Naive thymus-derived CD4-positive, alpha-beta T cell (primary cell): ENCODE results near the gene KRTAP10-10. TPM values are rescaled to one million over a fixed set of nuclear protein-coding genes. Genes with fewer than 3 reads are reported as not detected.

ENCODE experiments used
- ATAC-seq: fragments of 150-1000 bp; cut with Tn5 transposase; 2 replicates; pipeline ENCODE4 v1.10.0; 2021; ENCODE audit warnings: mild to moderate bottlenecking, moderate library complexity
- CTCF ChIA-PET: fragments of 350-600 bp; sonication (Branson Sonifier 250); formaldehyde crosslinking; loops from one replicate; lab custom pipeline; 2021; ENCODE audit warnings: antibody characterized with exemption; lab: Charles Lee
- POLR2A ChIA-PET: fragments of 350-600 bp; sonication (Branson Sonifier 250); formaldehyde crosslinking; loops from one replicate; lab custom pipeline; 2021; ENCODE audit warnings: antibody characterized with exemption, inconsistent platforms; lab: Charles Lee
- DNase-seq, 9 donors: peaks; one replicate each; pipeline versions ENCODE4 v3.0.0 to v3.0.0-alpha.2; 2020 to 2022; ENCODE audit warnings: mixed read lengths in 1 of 9
- H3K27ac ChIP-seq: one replicate; pipeline ENCODE4 v1.7.0; 2013; ENCODE audit warnings: mild to moderate bottlenecking, low read depth, low read length, moderate library complexity
- H3K27me3 ChIP-seq, 2 donors: one replicate each; pipeline ENCODE4 v1.7.0; 2013; ENCODE audit warnings: low read length in 2 of 2, mild to moderate bottlenecking in 2 of 2, moderate library complexity in 2 of 2; ENCODE audit not compliant: control insufficient read depth in 2 of 2, insufficient read depth in 2 of 2
- H3K36me3 ChIP-seq, 3 experiments: 1 replicate in 2 of 3; 2 replicates in 1 of 3; pipeline ENCODE4 v1.7.0; 2013; ENCODE audit warnings: low read length in 3 of 3, mild to moderate bottlenecking in 3 of 3, moderate library complexity in 1 of 3; ENCODE audit not compliant: insufficient read depth in 3 of 3, control insufficient read depth in 2 of 3
- H3K4me1 ChIP-seq, 2 donors: one replicate each; pipeline ENCODE4 v1.7.0; 2013; ENCODE audit warnings: low read length in 2 of 2, mild to moderate bottlenecking in 2 of 2, moderate library complexity in 1 of 2; ENCODE audit not compliant: control insufficient read depth in 2 of 2, insufficient read depth in 2 of 2
- H3K4me3 ChIP-seq: 2 replicates; pipeline ENCODE4 v1.7.0; 2013; ENCODE audit warnings: mild to moderate bottlenecking, low read length
- H3K9me3 ChIP-seq, 3 experiments: 1 replicate in 2 of 3; 2 replicates in 1 of 3; pipeline ENCODE4 v1.7.0; 2013; ENCODE audit warnings: low read length in 3 of 3; ENCODE audit not compliant: control insufficient read depth in 2 of 3
- H3K27ac Mint-ChIP-seq, 9 donors: one replicate each; pipeline ENCODE4 v1.8.0; 2020 to 2022; ENCODE audit warnings: mixed read lengths in 9 of 9, mild to moderate bottlenecking in 8 of 9, moderate library complexity in 5 of 9, inconsistent platforms in 2 of 9
- H3K27me3 Mint-ChIP-seq, 5 donors: one replicate each; pipeline ENCODE4 v1.8.0; 2021 to 2022; ENCODE audit warnings: mixed read lengths in 5 of 5, mild to moderate bottlenecking in 1 of 5
- H3K36me3 Mint-ChIP-seq, 5 donors: one replicate each; pipeline ENCODE4 v1.8.0; 2020 to 2022; ENCODE audit warnings: mixed read lengths in 5 of 5, mild to moderate bottlenecking in 3 of 5, inconsistent platforms in 1 of 5
- H3K4me1 Mint-ChIP-seq, 7 donors: one replicate each; pipeline ENCODE4 v1.8.0; 2020 to 2022; ENCODE audit warnings: mixed read lengths in 7 of 7, mild to moderate bottlenecking in 3 of 7, inconsistent platforms in 1 of 7
- H3K4me3 Mint-ChIP-seq, 10 donors: one replicate each; pipeline ENCODE4 v1.8.0; 2020 to 2022; ENCODE audit warnings: mild to moderate bottlenecking in 10 of 10, mixed read lengths in 10 of 10, moderate library complexity in 6 of 10, inconsistent platforms in 2 of 10
- H3K9me3 Mint-ChIP-seq, 11 donors: one replicate each; pipeline ENCODE4 v1.8.0; 2020 to 2022; ENCODE audit warnings: mixed read lengths in 11 of 11, mild to moderate bottlenecking in 4 of 11, inconsistent platforms in 1 of 11, moderate library complexity in 1 of 11
- intact Hi-C, 2 donors: fragments of 100-400 bp; cut with micrococcal nuclease; formaldehyde crosslinking; loops; one replicate each; pipeline ENCODE4 v1.15.1; 2023
- polyA plus RNA-seq, 2 donors: library from polyadenylated mRNA; unstranded; fragments of 300-500 nt; fragmentation: Illumina TruSeq; gene quantifications; one replicate each; pipeline ENCODE4 v1.2.3, GENCODE V29; 2021
- total RNA-seq, 6 experiments: library from RNA in 5 of 6; stranded (reverse) in 5 of 6; gene quantifications; 1 replicate in 5 of 6; 2 replicates in 1 of 6; pipeline ENCODE4 v1.2.3 and lab custom pipeline; 2021 to 2026

The KRTAP10-10 gene
- total and polyA plus RNA-seq, 7 experiments from 2014 or later: not detected

- POLR2A ChIA-PET: interaction anchor here (0.8 to 2.8 kb wide), 12 partner anchors 8 to 313 kb away, joined by 3 to 23 read pairs (median 4); partner anchors contain the start of genes KRTAP10-12, KRTAP10-9 and KRTAP12-3
- Mint-ChIP-seq H3K4me1 (peaks cover 20 to 66% (median 60%) of the 10 kb centered on the region in 7 donors), H3K27me3 (no peaks in the 10 kb centered on the region), H3K9me3 (peaks cover 21 to 51% (median 35%) of the 10 kb centered on the region in 11 donors), H3K27ac (peak overlapping the region; percentile 83 to 96 (median 93)), H3K4me3 (peak overlapping the region; percentile 47 to 86 (median 70)), H3K36me3 (peaks cover 14 to 42% (median 34%) of the 10 kb centered on the region in 5 donors)
- peak overlapping the region; percentile 53 for H3K4me3 ChIP-seq
- intact Hi-C loops: loop anchor here in 1 of 2 donors (1.0 to 5.0 kb wide), 3 partner anchors 36 to 124 kb away; partner anchors contain the start of genes KRTAP10-5 and TSPEAR
- H3K9me3 ChIP-seq: peaks cover 0 to 7% (median 6%) of the 10 kb centered on the region in 3 experiments
- ATAC-seq (peak; percentile 36), DNase-seq (no peak)
- H3K4me1 ChIP-seq: peaks cover 37 to 45% of the 10 kb centered on the region in 2 donors
- no peaks in the 10 kb centered on the region for H3K27me3 ChIP-seq
- H3K36me3 ChIP-seq: no peaks in the 10 kb centered on the region
- H3K27ac ChIP-seq: peak overlapping the region; percentile 59
- CTCF ChIA-PET: interaction anchor here (0.6 to 2.5 kb wide), 5 partner anchors 39 to 182 kb away, joined by 3 to 9 read pairs (median 5); partner anchors contain the start of gene KRTAP12-3
Measured at GRCh38 chr21:44618504-44618903, 18.7 kb upstream of the KRTAP10-10 start.

GRCh38 chr21:44618909-44619308 lies 18.2 kb upstream of the KRTAP10-10 start:
- Histone ChIP-seq H3K4me1 (peaks cover 37 to 45% of the 10 kb centered on the region in 2 donors), H3K36me3 (no peaks in the 10 kb centered on the region), H3K9me3 (peaks cover 0 to 11% (median 10%) of the 10 kb centered on the region in 3 experiments), H3K4me3 (peak overlapping the region; percentile 53), H3K27me3 (no peaks in the 10 kb centered on the region), H3K27ac (peak overlapping the region; percentile 59)
- Mint-ChIP-seq H3K4me3 (peak overlapping the region; percentile 47 to 86 (median 70)), H3K4me1 (peaks cover 20 to 65% (median 60%) of the 10 kb centered on the region in 7 donors), H3K36me3 (peaks cover 17 to 45% (median 38%) of the 10 kb centered on the region in 5 donors), H3K9me3 (peaks cover 22 to 55% (median 39%) of the 10 kb centered on the region in 11 donors), H3K27ac (peak overlapping the region; percentile 83 to 96 (median 93)), H3K27me3 (peaks cover 0 to 3% (median 0%) of the 10 kb centered on the region in 5 donors)
- intact Hi-C loops: loop anchor here (1.0 to 5.0 kb wide), 5 partner anchors 37 to 123 kb away; partner anchors contain the start of genes KRTAP12-3 (in 2 of the 2), KRTAP10-5 (in 1 of the 2) and TSPEAR (in 1 of the 2)
- peak; percentile 95 for ATAC-seq
- ChIA-PET POLR2A (interaction anchor here (0.8 to 2.8 kb wide), 11 partner anchors 12 to 312 kb away, joined by 3 to 23 read pairs (median 4); partner anchors contain the start of genes KRTAP10-12, KRTAP12-3 and KRTAP12-4), CTCF (interaction anchor here (0.6 to 2.5 kb wide), 5 partner anchors 39 to 181 kb away, joined by 3 to 9 read pairs (median 5); partner anchors contain the start of gene KRTAP12-3)
- peak in 7 of 9 donors; percentile 58 to 83 (median 78) for DNase-seq

- H3K4me3 Mint-ChIP-seq: peak overlapping the region in 9 of 10 donors; percentile 16 to 86 (median 52)
- Histone ChIP-seq H3K27me3 (no peaks in the 10 kb centered on the region), H3K4me1 (peaks cover 37 to 45% of the 10 kb centered on the region in 2 donors), H3K36me3 (no peaks in the 10 kb centered on the region), H3K4me3 (peak overlapping the region; percentile 53), H3K9me3 (peaks cover 0 to 17% (median 11%) of the 10 kb centered on the region in 3 experiments), H3K27ac (peak overlapping the region; percentile 59)
- ATAC-seq (no peak), DNase-seq (no peak)
- intact Hi-C loops: loop anchor here (1.0 to 5.0 kb wide), 4 partner anchors 37 to 92 kb away; partner anchors contain the start of genes KRTAP12-3 (in 2 of the 2), KRTAP10-5 (in 1 of the 2) and TSPEAR (in 1 of the 2)
- ChIA-PET CTCF (interaction anchor here (1.2 to 1.6 kb wide), 2 partner anchors 109 to 123 kb away, joined by 5 to 6 read pairs; no protein-coding TSS in a partner anchor), POLR2A (interaction anchor here (0.9 to 2.8 kb wide), 4 partner anchors 11 to 73 kb away, joined by 4 to 23 read pairs (median 10); partner anchors contain the start of genes KRTAP12-3 and KRTAP12-4)
- H3K27me3 Mint-ChIP-seq: peaks cover 0 to 8% (median 0%) of the 10 kb centered on the region in 5 donors
- H3K4me1 Mint-ChIP-seq: peaks cover 20 to 61% (median 56%) of the 10 kb centered on the region in 7 donors
- H3K27ac Mint-ChIP-seq: peak overlapping the region in 8 of 9 donors; percentile 83 to 96 (median 93)
- H3K36me3 Mint-ChIP-seq: peaks cover 24 to 51% (median 47%) of the 10 kb centered on the region in 5 donors
- peaks cover 28 to 64% (median 48%) of the 10 kb centered on the region in 11 donors for H3K9me3 Mint-ChIP-seq
Measured at GRCh38 chr21:44619886-44620285, 17.3 kb upstream of the KRTAP10-10 start.

- H3K9me3 Mint-ChIP-seq: peaks cover 28 to 65% (median 48%) of the 10 kb centered on the region in 11 donors
- H3K27ac Mint-ChIP-seq: peak overlapping the region in 2 of 9 donors; percentile 18 to 44
- intact Hi-C loops: no loop called here
- ChIA-PET CTCF (no interaction called here), POLR2A (interaction anchor here (0.8 kb wide), 1 partner anchor 31 kb away, joined by 4 read pairs; the partner anchor contains the start of gene KRTAP12-4)
- no peak for ATAC-seq
- no peak for DNase-seq
- Histone ChIP-seq H3K27me3 (no peaks in the 10 kb centered on the region), H3K27ac (no peak overlapping the region), H3K4me3 (no peak overlapping the region), H3K4me1 (peaks cover 15 to 28% of the 10 kb centered on the region in 2 donors), H3K9me3 (peaks cover 0 to 17% (median 11%) of the 10 kb centered on the region in 3 experiments), H3K36me3 (no peaks in the 10 kb centered on the region)
- H3K36me3 Mint-ChIP-seq: peaks cover 24 to 49% (median 45%) of the 10 kb centered on the region in 5 donors
- H3K4me1 Mint-ChIP-seq: peaks cover 9 to 44% (median 36%) of the 10 kb centered on the region in 7 donors
- H3K27me3 Mint-ChIP-seq: peaks cover 0 to 8% (median 0%) of the 10 kb centered on the region in 5 donors
- H3K4me3 Mint-ChIP-seq: no peak overlapping the region
Measured at GRCh38 chr21:44623575-44623974, 13.6 kb upstream of the KRTAP10-10 start.

- intact Hi-C loops: no loop called here
- H3K4me3 Mint-ChIP-seq: peak overlapping the region in 1 of 10 donors; percentile 38
Measured at GRCh38 chr21:44625756-44626155, 11.4 kb upstream of the KRTAP10-10 start.

GRCh38 chr21:44626262-44626661 lies 10.9 kb upstream of the KRTAP10-10 start:
- ChIA-PET CTCF (interaction anchor here (0.9 kb wide), 1 partner anchor 11 kb away, joined by 3 read pairs; no protein-coding TSS in a partner anchor), POLR2A (interaction anchor here (1.6 kb wide), 1 partner anchor 9 kb away, joined by 5 read pairs; no protein-coding TSS in a partner anchor)
- DNase-seq (no peak), ATAC-seq (peak; percentile 55)
- H3K9me3 Mint-ChIP-seq: peaks cover 26 to 58% (median 37%) of the 10 kb centered on the region in 11 donors
- intact Hi-C loops: no loop called here
- H3K36me3 Mint-ChIP-seq: peaks cover 25 to 41% (median 38%) of the 10 kb centered on the region in 5 donors
- no peaks in the 10 kb centered on the region for H3K36me3 ChIP-seq
- H3K9me3 ChIP-seq: peaks cover 5 to 32% (median 9%) of the 10 kb centered on the region in 3 experiments
- peak overlapping the region in 2 of 9 donors; percentile 43 to 54 for H3K27ac Mint-ChIP-seq
- peaks cover 4 to 42% (median 35%) of the 10 kb centered on the region in 7 donors for H3K4me1 Mint-ChIP-seq
- H3K4me3 ChIP-seq: no peak overlapping the region
- H3K27me3 Mint-ChIP-seq: peaks cover 0 to 15% (median 0%) of the 10 kb centered on the region in 5 donors
- peak overlapping the region in 1 of 10 donors; percentile 38 for H3K4me3 Mint-ChIP-seq
- no peak overlapping the region for H3K27ac ChIP-seq
- no peaks in the 10 kb centered on the region for H3K27me3 ChIP-seq
- H3K4me1 ChIP-seq: peaks cover 20 to 29% of the 10 kb centered on the region in 2 donors

More at GRCh38 chr21:44625756-44626155, 11.4 kb upstream of the KRTAP10-10 start:
- Mint-ChIP-seq H3K27ac (peak overlapping the region in 2 of 9 donors; percentile 43 to 54), H3K36me3 (peaks cover 22 to 38% (median 34%) of the 10 kb centered on the region in 5 donors), H3K4me1 (peaks cover 3 to 39% (median 33%) of the 10 kb centered on the region in 7 donors), H3K9me3 (peaks cover 22 to 58% (median 34%) of the 10 kb centered on the region in 11 donors), H3K27me3 (peaks cover 0 to 11% (median 0%) of the 10 kb centered on the region in 5 donors)
- Histone ChIP-seq H3K36me3 (no peaks in the 10 kb centered on the region), H3K27me3 (no peaks in the 10 kb centered on the region), H3K4me3 (no peak overlapping the region), H3K9me3 (peaks cover 5 to 28% (median 9%) of the 10 kb centered on the region in 3 experiments), H3K27ac (no peak overlapping the region), H3K4me1 (peaks cover 20 to 29% of the 10 kb centered on the region in 2 donors)
- DNase-seq: no peak
- ChIA-PET POLR2A (interaction anchor here (1.3 to 1.6 kb wide), 2 partner anchors 8 to 32 kb away, joined by 3 to 5 read pairs; partner anchors contain the start of gene KRTAP12-3), CTCF (interaction anchor here (0.9 kb wide), 1 partner anchor 10 kb away, joined by 3 read pairs; no protein-coding TSS in a partner anchor)
- no peak for ATAC-seq
